Measurements from ENCODE around the gene NOS3.

NOS3 gene

DNA sequence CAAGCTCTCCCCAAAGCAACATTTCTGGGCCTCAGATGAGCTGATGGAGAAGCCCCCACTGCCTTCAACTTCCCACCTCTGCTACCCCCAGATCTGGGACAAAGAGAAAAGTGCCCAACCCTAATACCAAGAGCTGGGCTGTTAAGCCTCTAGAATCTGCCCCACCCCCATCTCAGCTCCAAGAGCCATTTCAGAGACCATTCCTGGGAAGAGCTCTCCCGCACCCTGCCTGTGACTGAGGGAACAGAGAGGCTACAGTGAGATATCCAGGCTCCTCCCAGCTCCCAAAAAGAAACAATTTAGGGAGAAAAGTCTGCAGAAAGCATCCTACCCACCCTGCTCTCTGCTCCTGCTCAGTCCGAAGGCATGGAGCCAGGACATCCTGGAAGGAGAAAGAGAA lies 10.2 kb upstream of the NOS3 start:
- no peak for DNase-seq (ENCODE audit: low read depth)

GRCh38 chr7:150981644-150982043 lies 9.2 kb upstream of the NOS3 start:
- DNase-seq (ENCODE audit: low read depth), result no peak

- no peak for DNase-seq (ENCODE audit: low read depth)
Measured at GRCh38 chr7:150982351-150982750, 8.5 kb upstream of the NOS3 start.

DNA sequence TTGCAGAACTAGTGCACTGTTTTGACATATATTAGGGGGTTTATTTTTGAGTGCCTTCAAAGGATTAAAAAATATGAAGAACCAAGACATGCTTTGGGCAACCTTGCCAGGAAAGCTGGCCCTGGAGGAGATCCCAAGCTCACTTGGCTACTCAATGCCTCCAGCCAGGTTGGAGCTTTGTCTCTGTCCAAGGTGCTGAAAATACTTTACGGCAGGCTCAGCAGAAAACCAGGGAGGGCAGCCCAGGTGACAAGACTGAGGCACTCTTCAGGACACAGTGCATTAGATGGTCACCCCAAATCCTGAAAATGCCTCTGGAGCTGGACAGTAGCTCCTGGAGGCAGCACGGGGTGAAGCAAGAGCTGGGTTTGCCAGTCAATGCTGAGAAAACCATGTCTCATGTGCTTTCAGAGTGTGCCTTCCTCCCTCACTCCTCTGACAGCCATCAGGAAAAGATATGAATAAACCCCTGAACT lies 6.9 kb upstream of the NOS3 start:
- peak; percentile 9 for DNase-seq (ENCODE audit: low read depth)

- peak; percentile 17 for DNase-seq (ENCODE audit: low read depth)
Measured at GRCh38 chr7:150986099-150986512, 4.7 kb upstream of the NOS3 start.

DNA sequence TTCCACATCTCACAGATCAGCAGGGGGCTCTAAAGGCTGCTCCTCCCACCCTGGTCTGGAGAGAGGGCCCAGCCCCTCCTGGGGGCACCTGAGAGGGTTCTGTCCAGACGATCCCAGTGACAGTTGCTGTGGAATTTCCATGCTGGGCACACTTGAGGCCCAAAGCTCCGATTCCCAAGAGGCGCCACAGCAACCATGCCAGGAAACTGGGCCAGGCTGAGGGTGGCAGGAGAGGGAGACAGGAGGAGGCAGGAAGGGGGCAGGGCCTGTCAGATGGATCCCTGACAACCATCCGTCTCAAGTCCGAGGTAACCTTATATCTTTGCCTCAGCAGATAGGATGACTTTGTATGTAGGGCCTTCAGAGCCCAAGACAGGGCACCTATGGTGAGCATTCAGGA lies 4.3 kb upstream of the NOS3 start:
- no peak for DNase-seq (ENCODE audit: low read depth)

DNA sequence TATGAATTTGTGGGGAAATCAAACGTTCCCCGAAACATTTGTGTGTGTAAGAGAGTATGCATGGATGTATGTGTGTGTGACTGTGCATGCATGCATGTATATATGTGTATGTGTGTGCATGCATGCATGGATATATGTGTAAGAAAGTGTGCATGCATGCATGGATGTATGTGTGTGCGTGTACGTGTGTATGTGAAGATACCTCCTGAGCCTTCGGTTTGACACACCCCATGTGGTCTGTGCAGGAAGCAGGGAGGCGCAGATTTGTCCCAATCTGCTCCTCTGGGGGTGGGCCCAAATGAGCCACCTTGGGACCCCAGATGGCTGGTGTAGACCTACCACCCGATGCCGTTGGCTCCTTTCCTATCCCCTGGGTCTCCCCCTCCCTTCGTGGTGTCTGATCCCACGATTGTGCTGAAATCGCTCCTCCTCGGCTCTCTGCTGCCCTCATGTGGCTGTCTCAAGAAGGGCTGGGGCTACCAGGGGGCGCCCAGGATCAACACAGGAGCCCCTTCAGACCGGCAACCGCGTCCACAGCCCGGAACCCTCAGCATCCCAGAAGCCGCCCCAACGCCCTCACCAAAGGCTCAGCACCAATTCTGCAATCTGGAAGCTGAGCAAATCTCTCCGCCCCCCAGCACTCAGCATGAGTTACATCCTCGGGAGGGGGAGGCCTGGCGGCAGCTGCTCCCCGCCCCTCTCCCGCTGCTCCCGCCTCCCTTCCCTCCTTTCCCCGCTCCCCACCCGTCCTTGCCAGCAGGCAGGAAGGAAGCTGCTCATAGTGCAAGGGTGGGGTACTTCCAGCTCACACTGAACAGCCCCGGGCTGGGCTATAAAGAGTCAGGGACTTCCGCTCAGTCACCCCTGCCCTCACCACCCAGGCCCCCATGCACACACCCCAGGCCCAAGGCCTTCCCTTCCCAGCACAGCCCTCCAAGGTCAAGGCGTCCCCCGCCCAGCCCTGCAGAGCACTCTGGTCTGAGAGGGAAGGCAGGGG lies 2.3 kb upstream of the NOS3 start:
- no peak for DNase-seq (ENCODE audit: low read depth)

GRCh38 chr7:150989456-150989855 lies 1.4 kb upstream of the NOS3 start:
- no peak for DNase-seq (ENCODE audit: low read depth)

GRCh38 chr7:150992051-150992640 lies 1.3 kb downstream of the NOS3 start:
- DNase-seq (ENCODE audit: low read depth), result no peak

DNA sequence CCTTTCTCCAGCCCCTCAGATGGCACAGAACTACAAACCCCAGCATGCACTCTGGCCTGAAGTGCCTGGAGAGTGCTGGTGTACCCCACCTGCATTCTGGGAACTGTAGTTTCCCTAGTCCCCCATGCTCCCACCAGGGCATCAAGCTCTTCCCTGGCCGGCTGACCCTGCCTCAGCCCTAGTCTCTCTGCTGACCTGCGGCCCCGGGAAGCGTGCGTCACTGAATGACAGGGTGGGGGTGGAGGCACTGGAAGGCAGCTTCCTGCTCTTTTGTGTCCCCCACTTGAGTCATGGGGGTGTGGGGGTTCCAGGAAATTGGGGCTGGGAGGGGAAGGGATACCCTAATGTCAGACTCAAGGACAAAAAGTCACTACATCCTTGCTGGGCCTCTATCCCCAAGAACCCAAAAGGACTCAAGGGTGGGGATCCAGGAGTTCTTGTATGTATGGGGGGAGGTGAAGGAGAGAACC lies 2.1 kb downstream of the NOS3 start:
- DNase-seq (ENCODE audit: low read depth), result no peak

GRCh38 chr7:150993511-150993910 lies 2.7 kb downstream of the NOS3 start:
- no peak for DNase-seq (ENCODE audit: low read depth)

GRCh38 chr7:150994141-150994837 lies 3.5 kb downstream of the NOS3 start:
- DNase-seq (ENCODE audit: low read depth), result no peak

DNA sequence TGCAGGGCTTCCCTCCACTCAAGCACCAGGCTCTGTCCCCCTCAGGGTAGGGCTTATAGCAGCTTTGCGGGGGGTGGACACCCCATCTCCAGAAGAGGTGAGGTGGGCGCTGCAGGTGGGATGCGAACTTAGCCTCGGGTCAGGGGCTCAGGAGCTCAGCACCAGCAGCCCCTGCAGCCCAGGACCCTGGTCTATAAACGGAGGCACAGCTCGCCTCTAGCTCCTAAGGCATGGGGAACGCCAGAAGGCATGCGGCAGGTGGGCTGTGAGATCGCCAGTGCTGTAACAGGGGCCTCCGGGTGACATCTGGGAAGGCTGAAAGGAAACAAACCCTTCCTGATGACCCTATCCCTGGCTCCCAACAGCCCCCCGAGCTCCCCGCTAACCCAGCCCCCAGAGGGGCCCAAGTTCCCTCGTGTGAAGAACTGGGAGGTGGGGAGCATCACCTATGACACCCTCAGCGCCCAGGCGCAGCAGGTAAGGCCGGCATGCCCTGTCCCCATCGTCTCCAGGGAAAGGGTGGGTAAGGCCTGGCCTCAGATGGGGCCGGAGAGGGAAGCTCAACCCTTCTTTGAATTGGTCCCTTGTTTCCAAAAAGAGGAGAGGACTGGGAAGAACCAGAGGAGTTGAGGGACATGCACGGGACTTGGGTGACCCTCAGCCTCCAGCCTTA lies 4.2 kb downstream of the NOS3 start:
- no peak for DNase-seq (ENCODE audit: low read depth)

DNA sequence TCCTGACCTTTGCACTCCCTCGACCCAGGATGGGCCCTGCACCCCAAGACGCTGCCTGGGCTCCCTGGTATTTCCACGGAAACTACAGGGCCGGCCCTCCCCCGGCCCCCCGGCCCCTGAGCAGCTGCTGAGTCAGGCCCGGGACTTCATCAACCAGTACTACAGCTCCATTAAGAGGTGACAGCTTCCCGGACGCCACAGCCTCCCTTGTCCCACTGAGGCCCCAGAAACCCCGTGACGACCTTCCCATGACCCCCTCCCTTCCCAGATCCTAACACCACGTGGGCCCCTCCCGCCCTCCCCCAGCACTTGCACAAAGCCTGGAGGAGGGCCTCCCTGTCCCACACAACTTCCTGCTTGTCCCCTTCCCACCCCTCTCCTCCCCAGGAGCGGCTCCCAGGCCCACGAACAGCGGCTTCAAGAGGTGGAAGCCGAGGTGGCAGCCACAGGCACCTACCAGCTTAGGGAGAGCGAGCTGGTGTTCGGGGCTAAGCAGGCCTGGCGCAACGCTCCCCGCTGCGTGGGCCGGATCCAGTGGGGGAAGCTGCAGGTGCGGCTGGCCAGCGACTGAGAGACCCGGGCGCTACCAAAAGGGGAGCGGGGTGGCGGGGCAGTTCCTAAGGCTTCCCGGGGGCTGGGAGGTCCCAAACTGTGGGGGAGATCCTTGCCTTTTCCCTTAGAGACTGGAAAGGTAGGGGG lies 5.7 kb downstream of the NOS3 start:
- no peak for DNase-seq (ENCODE audit: low read depth)

DNA sequence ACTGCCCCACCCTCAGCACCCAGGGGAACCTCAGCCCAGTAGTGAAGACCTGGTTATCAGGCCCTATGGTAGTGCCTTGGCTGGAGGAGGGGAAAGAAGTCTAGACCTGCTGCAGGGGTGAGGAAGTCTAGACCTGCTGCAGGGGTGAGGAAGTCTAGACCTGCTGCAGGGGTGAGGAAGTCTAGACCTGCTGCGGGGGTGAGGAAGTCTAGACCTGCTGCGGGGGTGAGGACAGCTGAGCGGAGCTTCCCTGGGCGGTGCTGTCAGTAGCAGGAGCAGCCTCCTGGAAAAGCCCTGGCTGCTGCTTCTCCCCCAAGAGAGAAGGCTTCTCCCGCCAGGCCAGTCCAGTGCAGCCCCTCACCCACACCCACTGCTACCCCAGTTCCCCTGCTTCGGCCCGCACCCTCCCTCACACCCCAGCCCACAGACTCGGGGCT lies 6.3 kb downstream of the NOS3 start:
- no peak for DNase-seq (ENCODE audit: low read depth)

DNA sequence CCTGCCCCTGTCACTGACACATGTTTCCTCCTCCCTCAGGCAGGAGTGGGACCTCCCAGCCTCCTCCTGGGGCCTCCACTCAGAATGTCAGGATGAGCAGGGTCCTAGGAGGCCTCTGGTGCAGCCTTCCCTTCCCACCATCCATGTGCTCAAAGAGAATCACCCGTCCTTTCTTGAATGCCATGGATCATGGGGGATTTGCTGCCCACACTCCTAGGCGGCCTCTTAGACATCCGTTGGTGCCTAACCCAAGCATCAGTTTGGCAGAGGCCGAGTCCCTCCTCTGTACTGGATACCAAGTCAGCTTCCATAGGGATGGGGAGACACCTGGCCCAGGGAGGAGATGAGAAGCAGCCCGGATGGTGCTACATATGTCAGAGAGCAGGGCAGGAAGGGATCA lies 7.0 kb downstream of the NOS3 start:
- DNase-seq (ENCODE audit: low read depth), result no peak

DNA sequence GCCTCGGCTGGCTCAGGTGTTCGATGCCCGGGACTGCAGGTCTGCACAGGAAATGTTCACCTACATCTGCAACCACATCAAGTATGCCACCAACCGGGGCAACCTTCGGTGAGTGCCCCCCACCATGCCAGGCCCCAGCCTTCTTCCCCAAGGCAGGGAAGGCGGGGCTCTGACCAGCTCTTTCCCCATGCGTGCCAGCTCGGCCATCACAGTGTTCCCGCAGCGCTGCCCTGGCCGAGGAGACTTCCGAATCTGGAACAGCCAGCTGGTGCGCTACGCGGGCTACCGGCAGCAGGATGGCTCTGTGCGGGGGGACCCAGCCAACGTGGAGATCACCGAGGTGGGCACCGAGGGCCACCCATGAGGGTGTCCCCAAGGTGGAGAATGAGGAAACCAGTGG lies 7.5 kb downstream of the NOS3 start:
- no peak for DNase-seq (ENCODE audit: low read depth)

DNA sequence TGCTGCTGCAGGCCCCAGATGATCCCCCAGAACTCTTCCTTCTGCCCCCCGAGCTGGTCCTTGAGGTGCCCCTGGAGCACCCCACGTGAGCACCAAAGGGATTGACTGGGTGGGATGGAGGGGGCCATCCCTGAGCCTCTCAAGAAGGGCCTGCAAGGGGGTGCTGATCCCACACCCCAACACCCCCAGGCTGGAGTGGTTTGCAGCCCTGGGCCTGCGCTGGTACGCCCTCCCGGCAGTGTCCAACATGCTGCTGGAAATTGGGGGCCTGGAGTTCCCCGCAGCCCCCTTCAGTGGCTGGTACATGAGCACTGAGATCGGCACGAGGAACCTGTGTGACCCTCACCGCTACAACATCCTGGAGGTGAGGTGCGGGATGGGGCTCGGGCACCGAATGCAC lies 8.2 kb downstream of the NOS3 start:
- DNase-seq (ENCODE audit: low read depth), result no peak

DNA sequence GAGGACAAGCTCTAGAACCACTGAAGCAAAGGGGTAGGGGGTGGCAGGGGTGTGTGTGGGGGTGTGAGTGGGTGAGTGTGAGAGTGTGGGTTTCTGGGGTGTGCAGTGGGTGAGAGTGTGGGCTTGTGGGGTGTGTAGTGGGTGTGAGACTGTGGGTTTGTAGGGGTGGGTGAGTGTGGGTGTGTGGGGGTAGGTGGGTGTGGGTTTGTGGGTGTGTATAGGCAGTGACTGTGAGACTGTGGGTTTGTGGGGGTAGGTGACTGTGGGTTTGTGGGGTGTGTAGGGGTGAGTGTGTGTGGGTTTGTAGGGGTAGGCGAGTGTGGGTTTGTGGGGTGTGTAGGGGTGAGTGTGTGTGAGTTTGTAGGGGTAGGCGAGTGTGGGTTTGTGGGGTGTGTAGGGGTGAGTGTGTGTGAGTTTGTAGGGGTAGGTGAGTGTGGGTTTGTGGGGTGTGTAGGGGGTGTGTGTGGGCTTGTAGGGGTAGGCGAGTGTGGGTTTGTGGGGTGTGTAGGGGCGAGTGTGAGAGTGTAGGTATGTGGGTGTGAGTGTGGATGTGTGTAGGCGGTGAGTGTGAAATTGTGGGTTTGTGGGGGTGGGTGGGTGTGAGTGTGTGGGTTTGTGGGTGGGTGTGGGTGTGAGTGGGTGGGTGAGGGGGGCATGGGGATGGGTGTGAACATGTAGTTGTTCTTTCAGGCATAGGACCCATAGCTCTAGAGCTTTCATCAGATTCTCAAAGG lies 8.8 kb downstream of the NOS3 start:
- DNase-seq (ENCODE audit: low read depth), result no peak

GRCh38 chr7:151000897-151001495 lies 10.2 kb downstream of the NOS3 start:
- no peak for DNase-seq (ENCODE audit: low read depth)

All from GM04504 (cell line).